GM23248 (cell line): ENCODE measurements around the gene KSR2. TPM values are rescaled to one million over a fixed set of nuclear protein-coding genes. Genes with fewer than 3 reads are reported as not detected.

Source experiments
- DNase-seq: peaks from one replicate; pipeline ENCODE4 v3.0.0-alpha.2; 2015
- H2AFZ ChIP-seq: fragments of 200-600 bp; sonication (generic); 2 replicates; pipeline ENCODE4 v1.6.1; 2016; ENCODE audit warnings: antibody characterized with exemption
- H3F3A ChIP-seq: fragments of 200-600 bp; sonication (generic); 2 replicates; pipeline ENCODE4 v1.6.1; 2016; ENCODE audit warnings: mild to moderate bottlenecking, antibody characterized with exemption, mixed run types; ENCODE audit not compliant: insufficient read depth
- H3K27ac ChIP-seq: fragments of 200-600 bp; sonication (generic); 2 replicates; pipeline ENCODE4 v1.5.1; 2016; ENCODE audit warnings: mild to moderate bottlenecking
- H3K27me3 ChIP-seq: fragments of 200-600 bp; sonication (generic); replicated peaks from 2 replicates; pipeline ENCODE4 v1.6.1; 2016; ENCODE audit warnings: mild to moderate bottlenecking; ENCODE audit not compliant: insufficient read depth
- H3K36me3 ChIP-seq: fragments of 200-600 bp; sonication (generic); 2 replicates; pipeline ENCODE4 v1.6.1; 2016; ENCODE audit warnings: low read depth, mild to moderate bottlenecking
- H3K4me1 ChIP-seq: fragments of 200-600 bp; sonication (generic); 2 replicates; pipeline ENCODE4 v1.6.1; 2016; ENCODE audit warnings: mild to moderate bottlenecking; ENCODE audit not compliant: insufficient read depth
- H3K4me2 ChIP-seq: fragments of 200-600 bp; sonication (generic); one replicate; pipeline ENCODE4 v1.6.1; 2016; ENCODE audit warnings: mild to moderate bottlenecking; ENCODE audit not compliant: unreplicated experiment
- H3K4me3 ChIP-seq: fragments of 200-600 bp; sonication (generic); 2 replicates; pipeline ENCODE4 v1.5.1; 2016; ENCODE audit warnings: mild to moderate bottlenecking
- H3K79me2 ChIP-seq: fragments of 200-600 bp; sonication (generic); 2 replicates; pipeline ENCODE4 v1.6.1; 2016; ENCODE audit warnings: mild to moderate bottlenecking; ENCODE audit not compliant: insufficient read depth
- H3K9ac ChIP-seq: fragments of 200-600 bp; sonication (generic); 2 replicates; pipeline ENCODE4 v1.6.1; 2016; ENCODE audit warnings: mild to moderate bottlenecking
- H3K9me2 ChIP-seq: fragments of 200-600 bp; sonication (generic); 2 replicates; pipeline ENCODE4 v1.6.1; 2016; ENCODE audit warnings: mixed run types, mild to moderate bottlenecking, moderate library complexity; ENCODE audit not compliant: insufficient read depth
- H3K9me3 ChIP-seq: fragments of 200-600 bp; sonication (generic); one replicate; pipeline ENCODE4 v1.6.1; 2017; ENCODE audit warnings: low read depth
- H4K20me1 ChIP-seq: fragments of 200-600 bp; sonication (generic); 2 replicates; pipeline ENCODE4 v1.6.0; 2016; ENCODE audit not compliant: insufficient read depth
- EZH2 ChIP-seq: fragments of 200-600 bp; sonication (generic); IDR thresholded peaks from 2 replicates; pipeline ENCODE4 v1.6.1; 2018; ENCODE audit warnings: antibody characterized with exemption, mild to moderate bottlenecking; ENCODE audit not compliant: insufficient read depth, poor library complexity, severe bottlenecking
- EZH2phosphoT487 ChIP-seq: fragments of 200-600 bp; sonication (generic); IDR thresholded peaks from 2 replicates; pipeline ENCODE4 v1.6.1; 2018; ENCODE audit warnings: antibody characterized with exemption, moderate library complexity, mild to moderate bottlenecking, low read depth; ENCODE audit not compliant: insufficient read depth
- WGBS, 2 experiments: methylation state at CpG; one replicate each; pipeline ENCODE4 v1.1.6; 2015 to 2017; ENCODE audit warnings: low lambda C conversion rate in 2 of 2, low coverage in 1 of 2; ENCODE audit errors: missing lambda C conversion rate in 2 of 2; 5-methylcytosine and 5-hydroxymethylcytosine counted together
- in situ Hi-C: fragments of 300-500 bp; cut with MboI; formaldehyde crosslinking; loops from 2 replicates; pipeline ENCODE4 v1.15.0; 2020
- polyA plus RNA-seq: library from polyadenylated mRNA; unstranded; fragments of >200 nt; fragmentation: Nextera tagmentation; extraction: Ambion mirVana; gene quantifications from 2 replicates; pipeline ENCODE4 v1.2.1, GENCODE V29; 2016
- total RNA-seq: library from RNA; depleted of rRNA; stranded (reverse); fragments of >200 nt; shearing (Covaris generic); gene quantifications from 2 replicates; pipeline ENCODE4 v1.2.3, GENCODE V29; 2014

The KSR2 gene
- total and polyA plus RNA-seq, 2 experiments from 2014 or later, result not detected

DNA sequence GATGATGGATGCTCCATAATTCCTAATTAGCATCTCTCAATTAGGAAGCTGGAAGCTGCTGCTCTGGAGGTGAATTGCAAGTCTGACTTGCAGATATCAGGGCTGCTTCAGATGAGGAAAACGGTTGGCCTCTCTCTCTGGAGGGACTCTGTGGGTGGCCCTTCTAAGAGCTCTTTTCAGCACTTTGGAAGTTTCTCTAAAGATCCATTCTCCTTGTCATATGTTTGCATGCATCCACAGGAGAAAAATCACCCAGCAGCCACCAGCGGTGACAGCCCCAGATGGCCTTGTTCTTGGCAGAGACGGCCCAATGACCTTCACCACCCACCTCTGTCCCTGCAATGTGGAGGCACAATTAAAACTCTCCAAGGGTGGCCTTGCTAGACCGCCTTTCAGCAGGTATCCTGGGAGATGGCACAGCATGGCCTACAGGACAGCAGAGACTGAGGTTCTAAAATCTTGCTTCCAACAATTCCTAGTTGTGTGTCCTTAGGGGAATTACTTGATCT is 42.3 kb downstream of the KSR2 start:
- Histone ChIP-seq H3K9me2 (no peaks in the 10 kb centered on the region), H3K4me3 (no peak overlapping the region), H3K27ac (no peak overlapping the region), H3K27me3 (no peaks in the 10 kb centered on the region), H3K36me3 (no peaks in the 10 kb centered on the region), H3F3A (no peaks in the 10 kb centered on the region), H3K79me2 (no peaks in the 10 kb centered on the region), H3K4me2 (no peak overlapping the region), H3K9ac (no peak overlapping the region), H3K9me3 (no peaks in the 10 kb centered on the region), H2AFZ (no peak overlapping the region), H3K4me1 (no peaks in the 10 kb centered on the region), H4K20me1 (no peaks in the 10 kb centered on the region)
- 28 to 38% methylated on average over 4 of the region's 4 CpGs for WGBS, 2 experiments
- DNase-seq, result no peak
- TF ChIP-seq EZH2 (no peak), EZH2phosphoT487 (no peak)
- in situ Hi-C loops, result no loop called here

DNA sequence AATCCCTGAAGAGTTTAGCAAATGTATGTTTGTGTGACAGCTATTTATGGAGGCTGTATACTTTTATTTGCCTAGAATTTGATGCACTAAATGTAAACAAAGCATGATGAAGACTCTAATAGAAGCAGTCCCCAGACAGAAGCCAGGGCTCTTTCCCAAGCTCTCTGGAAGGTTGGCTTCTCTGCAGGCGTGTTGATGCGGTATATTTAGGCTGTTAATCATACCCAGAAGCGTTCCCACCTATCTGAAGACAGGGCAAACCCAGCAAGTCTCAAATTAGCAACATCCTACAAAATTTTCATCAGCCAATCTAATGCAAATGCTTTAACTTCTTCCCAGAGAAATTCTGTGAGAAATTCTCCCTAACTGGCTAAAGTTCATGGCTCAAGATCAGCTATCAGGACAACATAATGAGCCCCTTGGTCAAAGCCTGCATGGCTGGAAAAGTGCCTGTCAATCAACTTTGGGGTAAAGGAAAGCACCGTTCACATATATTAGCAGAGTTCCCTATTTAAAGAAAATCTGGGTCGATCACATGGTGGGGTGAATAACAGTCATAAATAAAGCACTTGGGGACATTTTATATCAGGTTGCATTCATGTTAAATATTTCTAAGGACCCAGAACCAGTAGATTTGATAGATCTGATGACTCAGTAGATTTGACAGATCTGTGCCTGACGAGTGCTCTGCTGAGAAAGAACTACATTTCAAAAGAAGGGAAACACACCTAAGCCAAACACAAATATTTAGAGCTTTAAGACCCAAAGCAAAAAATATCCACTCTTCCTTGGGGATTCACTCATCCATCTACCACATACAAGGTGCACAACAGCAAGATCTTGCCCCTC is 46.6 kb downstream of the KSR2 start:
- DNase-seq, result no peak
- Histone ChIP-seq H3K9ac (no peak overlapping the region), H3K4me1 (no peaks in the 10 kb centered on the region), H3K4me2 (no peak overlapping the region), H4K20me1 (no peaks in the 10 kb centered on the region), H3K27me3 (no peaks in the 10 kb centered on the region), H2AFZ (no peak overlapping the region), H3K27ac (no peak overlapping the region), H3K4me3 (no peak overlapping the region), H3K36me3 (no peaks in the 10 kb centered on the region), H3F3A (no peaks in the 10 kb centered on the region), H3K79me2 (no peaks in the 10 kb centered on the region), H3K9me3 (no peaks in the 10 kb centered on the region), H3K9me2 (no peaks in the 10 kb centered on the region)
- WGBS, 2 experiments, result 19 to 26% methylated on average over 6 of the region's 6 CpGs
- in situ Hi-C loops, result no loop called here
- no peak for TF ChIP-seq EZH2
- TF ChIP-seq EZH2phosphoT487, result no peak

DNA sequence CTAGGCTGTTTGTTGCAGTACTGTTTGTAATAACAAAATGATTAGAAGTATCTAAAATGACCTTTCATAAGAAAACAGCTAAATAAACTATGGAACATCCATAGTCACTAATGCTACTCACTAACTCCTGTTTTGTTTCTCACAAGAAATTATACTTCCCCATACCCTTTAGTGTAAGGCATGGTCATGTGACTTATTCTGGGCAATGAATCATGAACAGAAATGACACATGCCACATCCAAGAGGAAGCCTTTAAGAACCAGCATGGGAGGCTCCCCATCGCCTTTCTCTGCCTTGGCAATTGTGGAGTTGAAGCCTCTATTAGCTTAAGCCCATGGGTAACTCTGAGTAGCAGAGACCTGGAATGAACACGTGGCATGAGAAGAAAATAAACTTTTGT is 49.3 kb downstream of the KSR2 start:
- Histone ChIP-seq H4K20me1 (no peaks in the 10 kb centered on the region), H3K36me3 (no peaks in the 10 kb centered on the region), H3K27me3 (no peaks in the 10 kb centered on the region), H3K79me2 (no peaks in the 10 kb centered on the region), H3K4me2 (no peak overlapping the region), H3K9ac (no peak overlapping the region), H2AFZ (no peak overlapping the region), H3F3A (no peaks in the 10 kb centered on the region), H3K9me3 (no peaks in the 10 kb centered on the region), H3K27ac (no peak overlapping the region), H3K9me2 (no peaks in the 10 kb centered on the region), H3K4me3 (no peak overlapping the region), H3K4me1 (no peaks in the 10 kb centered on the region)
- in situ Hi-C loops, result no loop called here
- DNase-seq, result no peak
- TF ChIP-seq EZH2 (no peak), EZH2phosphoT487 (no peak)
- 25 to 40% methylated on average over 2 of the region's 2 CpGs for WGBS, 2 experiments

- Histone ChIP-seq H3K4me3 (no peak overlapping the region), H3K27me3 (no peaks in the 10 kb centered on the region), H2AFZ (no peak overlapping the region), H3K9me2 (no peaks in the 10 kb centered on the region), H3K4me1 (no peaks in the 10 kb centered on the region), H3K9me3 (no peaks in the 10 kb centered on the region), H3K9ac (no peak overlapping the region), H3K36me3 (no peaks in the 10 kb centered on the region), H3K79me2 (no peaks in the 10 kb centered on the region), H4K20me1 (no peaks in the 10 kb centered on the region), H3K4me2 (no peak overlapping the region), H3K27ac (no peak overlapping the region), H3F3A (no peaks in the 10 kb centered on the region)
- TF ChIP-seq EZH2 (no peak), EZH2phosphoT487 (no peak)
- in situ Hi-C loops, result no loop called here
- DNase-seq, result no peak
- 38 to 43% methylated on average over 4 of the region's 4 CpGs for WGBS, 2 experiments
Measured at GRCh38 chr12:117914686-117915085, 54.1 kb downstream of the KSR2 start.
